NCI-H146 treated with DMSO at 0.1 percent for 48 hours (cell line): ENCODE data around the gene CCDC172.

ENCODE experiments used
- DNase-seq: peaks from one replicate; lab custom pipeline; 2025; ENCODE audit not compliant: unreplicated experiment; lab: John Stamatoyannopoulos, UW

Gene CCDC172

GRCh38 chr10:116324227-116324950 lies at the start of gene CCDC172:
Gene CCDC172 (plus strand): TSS chr10:116324448. CDS start chr10:116325012, 564 bp downstream.
- no peak for DNase-seq

GRCh38 chr10:116276981-116277380 lies 47.3 kb upstream of the CCDC172 start:
- no peak for DNase-seq

GRCh38 chr10:116278846-116279245 lies 45.4 kb upstream of the CCDC172 start:
- DNase-seq: no peak

GRCh38 chr10:116281775-116282174 lies 42.5 kb upstream of the CCDC172 start:
- no peak for DNase-seq

GRCh38 chr10:116286626-116287200 lies 37.5 kb upstream of the CCDC172 start:
- DNase-seq: no peak

GRCh38 chr10:116287906-116288501 lies 36.2 kb upstream of the CCDC172 start:
- DNase-seq: no peak

- DNase-seq: no peak
Observed at GRCh38 chr10:116289652-116290051, 34.6 kb upstream of the CCDC172 start.

- no peak for DNase-seq
Observed at GRCh38 chr10:116292493-116292892, 31.8 kb upstream of the CCDC172 start.

- no peak for DNase-seq
Observed at GRCh38 chr10:116296291-116296721, 27.9 kb upstream of the CCDC172 start.

GRCh38 chr10:116298586-116298985 lies 25.7 kb upstream of the CCDC172 start:
- DNase-seq: no peak

GRCh38 chr10:116300542-116300941 lies 23.7 kb upstream of the CCDC172 start:
- no peak for DNase-seq

GRCh38 chr10:116304923-116305322 lies 19.3 kb upstream of the CCDC172 start:
- no peak for DNase-seq

- DNase-seq: no peak
Observed at GRCh38 chr10:116306847-116307246, 17.4 kb upstream of the CCDC172 start.

GRCh38 chr10:116307455-116307854 lies 16.8 kb upstream of the CCDC172 start:
- no peak for DNase-seq

GRCh38 chr10:116311016-116311415 lies 13.2 kb upstream of the CCDC172 start:
- no peak for DNase-seq

- no peak for DNase-seq
Observed at GRCh38 chr10:116311706-116312490, 12.3 kb upstream of the CCDC172 start.

- no peak for DNase-seq
Observed at GRCh38 chr10:116312548-116312947, 11.7 kb upstream of the CCDC172 start.

- no peak for DNase-seq
Observed at GRCh38 chr10:116316503-116316902, 7.7 kb upstream of the CCDC172 start.

- DNase-seq: no peak
Observed at GRCh38 chr10:116324951-116325635, 845 bp downstream of the CCDC172 start.

- DNase-seq: no peak
Observed at GRCh38 chr10:116325987-116326386, 1.7 kb downstream of the CCDC172 start.

GRCh38 chr10:116329153-116329552 lies 4.9 kb downstream of the CCDC172 start:
- DNase-seq: no peak
